WTC11 (cell line): Measurements from ENCODE around the gene PCDHAC2.

Experiments used
- ESRRA ChIP-seq: sonication (generic); formaldehyde crosslinking; IDR thresholded peaks from 2 replicates; pipeline ENCODE4 v1.8.1; 2022; ENCODE audit warnings: mild to moderate bottlenecking, missing genetic modification reagents, borderline replicate concordance
- FOXK1 ChIP-seq: sonication (generic); formaldehyde crosslinking; IDR thresholded peaks from 2 replicates; pipeline ENCODE4 v1.8.0; 2022; ENCODE audit warnings: mild to moderate bottlenecking, moderate library complexity, missing genetic modification reagents
- HMGXB4 ChIP-seq: sonication (generic); formaldehyde crosslinking; IDR thresholded peaks from 2 replicates; pipeline ENCODE4 v1.8.1; 2023; ENCODE audit warnings: mild to moderate bottlenecking, moderate library complexity, missing genetic modification reagents
- IRF1 ChIP-seq: sonication (generic); formaldehyde crosslinking; IDR thresholded peaks from 2 replicates; pipeline ENCODE4 v1.8.0; 2023; ENCODE audit warnings: missing genetic modification reagents
- MAX ChIP-seq: sonication (generic); formaldehyde crosslinking; IDR thresholded peaks from 2 replicates; pipeline ENCODE4 v1.8.0; 2022; ENCODE audit warnings: mild to moderate bottlenecking, missing genetic modification reagents
- SP1 ChIP-seq: sonication (generic); formaldehyde crosslinking; conservative IDR thresholded peaks from 2 replicates; pipeline ENCODE4 v1.8.1; 2022; ENCODE audit warnings: missing genetic modification reagents
- TCF7 ChIP-seq: sonication (generic); formaldehyde crosslinking; IDR thresholded peaks from 2 replicates; pipeline ENCODE4 v1.8.0; 2022; ENCODE audit warnings: mild to moderate bottlenecking, low read depth, missing genetic modification reagents, moderate library complexity
- TEAD4 ChIP-seq: sonication (generic); formaldehyde crosslinking; IDR thresholded peaks from 2 replicates; pipeline ENCODE4 v1.8.0; 2022; ENCODE audit warnings: mild to moderate bottlenecking, missing genetic modification reagents
- ZBTB21 ChIP-seq: sonication (generic); formaldehyde crosslinking; IDR thresholded peaks from 2 replicates; pipeline ENCODE4 v1.8.1; 2023; ENCODE audit warnings: mild to moderate bottlenecking, missing genetic modification reagents, borderline replicate concordance
- ZNF317 ChIP-seq: sonication (generic); formaldehyde crosslinking; IDR thresholded peaks from 2 replicates; pipeline ENCODE4 v1.8.1; 2023; ENCODE audit warnings: low read depth, mild to moderate bottlenecking, moderate library complexity, missing genetic modification reagents, borderline replicate concordance
- ZNF416 ChIP-seq: fragments of 250-450 bp; sonication (Bioruptor Pico); IDR thresholded peaks from 2 replicates; pipeline ENCODE4 v1.9.0; 2021; ENCODE audit warnings: mild to moderate bottlenecking, inconsistent platforms
- TF ChIP-seq, protein P1 (sequence below): fragments of 200-600 bp; IDR thresholded peaks from 2 replicates; pipeline ENCODE4 v1.8.0; 2022; ENCODE audit warnings: antibody characterized with exemption
- TF ChIP-seq, protein P2 (sequence below): sonication (generic); formaldehyde crosslinking; IDR thresholded peaks from 2 replicates; pipeline ENCODE4 v1.8.1; 2022; ENCODE audit warnings: low read depth, missing genetic modification reagents, borderline replicate concordance

DNA sequence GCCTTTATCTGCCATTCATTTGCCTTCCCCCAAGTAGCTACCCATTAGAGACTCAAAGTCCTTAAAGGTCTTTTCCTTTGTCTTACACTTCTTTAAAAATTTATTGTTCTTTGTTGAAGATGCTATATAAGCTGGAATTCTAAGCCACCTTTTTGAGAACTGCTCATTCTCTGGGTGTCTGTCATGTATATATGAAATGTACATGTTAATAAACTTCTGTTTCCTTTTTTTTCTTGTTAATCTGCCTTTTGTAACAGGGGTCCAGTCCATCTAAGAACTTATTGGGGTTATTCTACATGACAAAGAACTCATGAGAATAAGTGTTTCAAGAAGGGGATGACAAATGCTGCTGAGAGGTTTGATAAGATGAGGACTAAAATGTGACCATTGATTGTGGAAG lies 41.5 kb downstream of the PCDHAC2 start:
- TF ChIP-seq ZBTB21 (CRISPR knock-in tag) (no peak), MAX (CRISPR knock-in tag) (no peak), ZNF317 (CRISPR knock-in tag) (no peak), HMGXB4 (CRISPR knock-in tag) (no peak), SP1 (no peak), IRF1 (CRISPR knock-in tag) (no peak), ESRRA (CRISPR knock-in tag) (no peak), FOXK1 (CRISPR knock-in tag) (no peak), ZNF416 (CRISPR knock-in tag) (no peak), TCF7 (CRISPR knock-in tag) (no peak), TEAD4 (CRISPR knock-in tag) (no peak)
- TF ChIP-seq, protein P1, sequence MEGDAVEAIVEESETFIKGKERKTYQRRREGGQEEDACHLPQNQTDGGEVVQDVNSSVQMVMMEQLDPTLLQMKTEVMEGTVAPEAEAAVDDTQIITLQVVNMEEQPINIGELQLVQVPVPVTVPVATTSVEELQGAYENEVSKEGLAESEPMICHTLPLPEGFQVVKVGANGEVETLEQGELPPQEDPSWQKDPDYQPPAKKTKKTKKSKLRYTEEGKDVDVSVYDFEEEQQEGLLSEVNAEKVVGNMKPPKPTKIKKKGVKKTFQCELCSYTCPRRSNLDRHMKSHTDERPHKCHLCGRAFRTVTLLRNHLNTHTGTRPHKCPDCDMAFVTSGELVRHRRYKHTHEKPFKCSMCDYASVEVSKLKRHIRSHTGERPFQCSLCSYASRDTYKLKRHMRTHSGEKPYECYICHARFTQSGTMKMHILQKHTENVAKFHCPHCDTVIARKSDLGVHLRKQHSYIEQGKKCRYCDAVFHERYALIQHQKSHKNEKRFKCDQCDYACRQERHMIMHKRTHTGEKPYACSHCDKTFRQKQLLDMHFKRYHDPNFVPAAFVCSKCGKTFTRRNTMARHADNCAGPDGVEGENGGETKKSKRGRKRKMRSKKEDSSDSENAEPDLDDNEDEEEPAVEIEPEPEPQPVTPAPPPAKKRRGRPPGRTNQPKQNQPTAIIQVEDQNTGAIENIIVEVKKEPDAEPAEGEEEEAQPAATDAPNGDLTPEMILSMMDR: no peak
- TF ChIP-seq, protein P2, sequence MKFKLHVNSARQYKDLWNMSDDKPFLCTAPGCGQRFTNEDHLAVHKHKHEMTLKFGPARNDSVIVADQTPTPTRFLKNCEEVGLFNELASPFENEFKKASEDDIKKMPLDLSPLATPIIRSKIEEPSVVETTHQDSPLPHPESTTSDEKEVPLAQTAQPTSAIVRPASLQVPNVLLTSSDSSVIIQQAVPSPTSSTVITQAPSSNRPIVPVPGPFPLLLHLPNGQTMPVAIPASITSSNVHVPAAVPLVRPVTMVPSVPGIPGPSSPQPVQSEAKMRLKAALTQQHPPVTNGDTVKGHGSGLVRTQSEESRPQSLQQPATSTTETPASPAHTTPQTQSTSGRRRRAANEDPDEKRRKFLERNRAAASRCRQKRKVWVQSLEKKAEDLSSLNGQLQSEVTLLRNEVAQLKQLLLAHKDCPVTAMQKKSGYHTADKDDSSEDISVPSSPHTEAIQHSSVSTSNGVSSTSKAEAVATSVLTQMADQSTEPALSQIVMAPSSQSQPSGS (CRISPR knock-in tag): no peak
